HFFc6 (cell line): ENCODE data around the gene LDLRAD3. TPM values are rescaled to one million over a fixed set of nuclear protein-coding genes. Genes with fewer than 3 reads are reported as not detected.
A peak's percentile ranks its signal among the peaks of the same experiment; 100 is the strongest.

Source experiments
- DNase-seq: peaks from one replicate; pipeline ENCODE4 v3.0.0-alpha.2; 2018
- H3K27ac Mint-ChIP-seq: 2 replicates; pipeline ENCODE4 v1.8.0; 2020; ENCODE audit warnings: mild to moderate bottlenecking, mixed read lengths
- H3K27me3 Mint-ChIP-seq: 2 replicates; pipeline ENCODE4 v1.8.0; 2021; ENCODE audit warnings: mild to moderate bottlenecking, moderate library complexity, mixed read lengths; ENCODE audit not compliant: insufficient read depth
- H3K36me3 Mint-ChIP-seq: 2 replicates; pipeline ENCODE4 v1.8.0; 2021; ENCODE audit warnings: low read depth, mixed read lengths
- H3K4me1 Mint-ChIP-seq: 2 replicates; pipeline ENCODE4 v1.8.0; 2020; ENCODE audit warnings: low read depth, mixed read lengths
- H3K4me3 Mint-ChIP-seq: 2 replicates; pipeline ENCODE4 v1.8.0; 2020; ENCODE audit warnings: mild to moderate bottlenecking, moderate library complexity, mixed read lengths
- H3K9me3 Mint-ChIP-seq: 2 replicates; pipeline ENCODE4 v1.8.0; 2020; ENCODE audit warnings: mild to moderate bottlenecking, mixed read lengths
- CTCF ChIP-seq: fragments of 200-600 bp; sonication (generic); IDR thresholded peaks from 2 replicates; pipeline ENCODE4 v1.5.0; 2021; ENCODE audit warnings: antibody characterized with exemption, mild to moderate bottlenecking
- total RNA-seq, 6 experiments: library from RNA; stranded (reverse); fragmentation: NEBNext Ultra II Directional; extraction: Animal tissue kit (Norgen Biotek cat#: 25700); gene quantifications; 2 replicates in 1 of 6; 3 replicates in 5 of 6; pipeline ENCODE4 v1.2.3, GENCODE V29; 2021

The LDLRAD3 gene
- total RNA-seq, 6 experiments from 2014 or later: 5.2 to 6.5 (median 5.6) TPM

GRCh38 chr11:36227044-36227443, 283.2 kb downstream of the LDLRAD3 start:
- H3K27me3 Mint-ChIP-seq: no peaks in the 10 kb centered on the region
- peaks cover 18% of the 10 kb centered on the region for H3K4me1 Mint-ChIP-seq
- H3K36me3 Mint-ChIP-seq: 0 out of 2 replicates have a peak, but pooled peaks cover 3% of the 10 kb centered on the region
- no peak for TF ChIP-seq CTCF
- H3K9me3 Mint-ChIP-seq: no peaks in the 10 kb centered on the region
- DNase-seq: no peak
- no peak overlapping the region for H3K4me3 Mint-ChIP-seq
- H3K27ac Mint-ChIP-seq: no peak overlapping the region

- Mint-ChIP-seq H3K4me1 (peaks cover 24% of the 10 kb centered on the region), H3K9me3 (no peaks in the 10 kb centered on the region), H3K27me3 (no peaks in the 10 kb centered on the region), H3K27ac (no peak overlapping the region), H3K36me3 (peaks cover 3% of the 10 kb centered on the region; the same call in 1 of the 2 replicates), H3K4me3 (no peak overlapping the region)
- DNase-seq: no peak
- TF ChIP-seq CTCF: no peak
Measured at GRCh38 chr11:36228689-36229088, 284.8 kb downstream of the LDLRAD3 start.

- no peak for TF ChIP-seq CTCF
- Mint-ChIP-seq H3K27me3 (no peaks in the 10 kb centered on the region), H3K4me1 (peaks cover 24% of the 10 kb centered on the region), H3K9me3 (no peaks in the 10 kb centered on the region), H3K4me3 (no peak overlapping the region), H3K27ac (no peak overlapping the region), H3K36me3 (peaks cover 3% of the 10 kb centered on the region; the same call in 1 of the 2 replicates)
- DNase-seq: no peak
Measured at GRCh38 chr11:36229091-36229705, 285.3 kb downstream of the LDLRAD3 start.

GRCh38 chr11:36230779-36231699, 287.2 kb downstream of the LDLRAD3 start:
- TF ChIP-seq CTCF: no peak
- H3K9me3 Mint-ChIP-seq: no peaks in the 10 kb centered on the region
- peak; percentile 68 for DNase-seq
- peaks cover 2% of the 10 kb centered on the region; the same call in 1 of the 2 replicates for H3K27me3 Mint-ChIP-seq
- H3K4me3 Mint-ChIP-seq: peak overlapping the region; percentile 72
- H3K36me3 Mint-ChIP-seq: peaks cover 3% of the 10 kb centered on the region; the same call in 1 of the 2 replicates
- peak overlapping the region; percentile 26; the same call in 1 of the 2 replicates for H3K27ac Mint-ChIP-seq
- peaks cover 32% of the 10 kb centered on the region for H3K4me1 Mint-ChIP-seq

GRCh38 chr11:36233204-36233603, 289.3 kb downstream of the LDLRAD3 start:
- H3K4me3 Mint-ChIP-seq: no peak overlapping the region
- no peak for TF ChIP-seq CTCF
- H3K27me3 Mint-ChIP-seq: peaks cover 8% of the 10 kb centered on the region
- no peaks in the 10 kb centered on the region for H3K9me3 Mint-ChIP-seq
- DNase-seq: no peak
- no peak overlapping the region for H3K27ac Mint-ChIP-seq
- peaks cover 3% of the 10 kb centered on the region; the same call in 1 of the 2 replicates for H3K36me3 Mint-ChIP-seq
- peaks cover 33% of the 10 kb centered on the region for H3K4me1 Mint-ChIP-seq
